DOHH2 (cell line): ENCODE data around the gene CDK6.

Experiments used
- H3F3A ChIP-seq: fragments of 200-600 bp; sonication (generic), shearing (Covaris generic); 2 replicates; pipeline ENCODE4 v1.6.0; 2016; ENCODE audit warnings: antibody characterized with exemption, mild to moderate bottlenecking; ENCODE audit not compliant: control insufficient read depth, insufficient read depth
- H3K27ac ChIP-seq: fragments of 200-600 bp; sonication (generic); 2 replicates; pipeline ENCODE4 v1.5.1; 2014; ENCODE audit warnings: low read depth, mild to moderate bottlenecking, low read length, moderate library complexity
- H3K27me3 ChIP-seq: fragments of 200-600 bp; sonication (generic); 2 replicates; pipeline ENCODE4 v1.6.1; 2014; ENCODE audit warnings: mild to moderate bottlenecking, low read length, mixed read lengths; ENCODE audit not compliant: control insufficient read depth
- H3K36me3 ChIP-seq: fragments of 200-600 bp; sonication (generic); 2 replicates; pipeline ENCODE4 v1.6.1; 2014; ENCODE audit warnings: mild to moderate bottlenecking, low read length, moderate library complexity, mixed read lengths; ENCODE audit not compliant: control insufficient read depth
- H3K4me1 ChIP-seq: fragments of 200-600 bp; sonication (generic); 2 replicates; pipeline ENCODE4 v1.6.1; 2014; ENCODE audit warnings: mild to moderate bottlenecking, low read length, mixed read lengths; ENCODE audit not compliant: control insufficient read depth
- H3K4me2 ChIP-seq: fragments of 200-600 bp; sonication (generic); 2 replicates; pipeline ENCODE4 v1.6.0; 2014; ENCODE audit warnings: mild to moderate bottlenecking, low read length, moderate library complexity
- H3K4me3 ChIP-seq: fragments of 200-600 bp; sonication (generic); 2 replicates; pipeline ENCODE4 v1.5.1; 2014; ENCODE audit warnings: mild to moderate bottlenecking, low read length, mixed read lengths
- H3K79me2 ChIP-seq: fragments of 200-600 bp; sonication (generic); 2 replicates; pipeline ENCODE4 v1.6.1; 2014; ENCODE audit warnings: mild to moderate bottlenecking, low read length, mixed read lengths; ENCODE audit not compliant: control insufficient read depth
- H3K9me2 ChIP-seq: fragments of 200-600 bp; sonication (generic); replicated peaks from 2 replicates; pipeline ENCODE4 v1.6.1; 2014; ENCODE audit warnings: mild to moderate bottlenecking, low read length, mixed read lengths; ENCODE audit not compliant: control insufficient read depth
- H3K9me3 ChIP-seq: fragments of 200-600 bp; sonication (generic); 2 replicates; pipeline ENCODE4 v1.6.1; 2014; ENCODE audit warnings: antibody characterized with exemption, low read length, mixed read lengths; ENCODE audit not compliant: control insufficient read depth, insufficient read depth
- H4K20me1 ChIP-seq: fragments of 200-600 bp; sonication (generic); 2 replicates; pipeline ENCODE4 v1.6.0; 2014; ENCODE audit warnings: low read depth, mild to moderate bottlenecking, antibody characterized with exemption, low read length, moderate library complexity; ENCODE audit not compliant: control insufficient read depth, insufficient read depth
- CTCF ChIP-seq: fragments of 200-600 bp; sonication (generic); IDR thresholded peaks from one replicate; pipeline ENCODE4 v1.5.1; 2014; ENCODE audit warnings: antibody characterized with exemption, mild to moderate bottlenecking, low read depth, low read length; ENCODE audit not compliant: poor library complexity, severe bottlenecking
- EZH2phosphoT487 ChIP-seq: fragments of 200-600 bp; sonication (generic); IDR thresholded peaks from 2 replicates; pipeline ENCODE4 v1.6.1; 2017; ENCODE audit warnings: borderline replicate concordance, mild to moderate bottlenecking, antibody characterized with exemption, low read length, moderate library complexity, mixed read lengths

The CDK6 gene

GRCh38 chr7:92723943-92724342 is 112.4 kb downstream of the CDK6 start:
- no peaks in the 10 kb centered on the region for H3F3A ChIP-seq
- no peak overlapping the region for H3K4me3 ChIP-seq
- peaks cover 7% of the 10 kb centered on the region for H3K4me1 ChIP-seq
- TF ChIP-seq CTCF = no peak
- no peak overlapping the region for H3K27ac ChIP-seq
- no peaks in the 10 kb centered on the region for H3K9me2 ChIP-seq
- no peak overlapping the region for H3K4me2 ChIP-seq
- H4K20me1 ChIP-seq = no peaks in the 10 kb centered on the region
- H3K27me3 ChIP-seq = no peaks in the 10 kb centered on the region
- peaks cover 58% of the 10 kb centered on the region for H3K36me3 ChIP-seq
- peaks cover 19% of the 10 kb centered on the region for H3K79me2 ChIP-seq
- no peaks in the 10 kb centered on the region for H3K9me3 ChIP-seq

- Histone ChIP-seq H3F3A (no peaks in the 10 kb centered on the region), H3K27me3 (no peaks in the 10 kb centered on the region), H3K4me3 (no peak overlapping the region), H3K9me2 (no peaks in the 10 kb centered on the region), H3K4me2 (no peak overlapping the region), H3K4me1 (peaks cover 12% of the 10 kb centered on the region), H3K79me2 (peaks cover 14% of the 10 kb centered on the region), H3K27ac (no peak overlapping the region), H3K36me3 (peaks cover 66% of the 10 kb centered on the region), H4K20me1 (no peaks in the 10 kb centered on the region), H3K9me3 (no peaks in the 10 kb centered on the region)
- TF ChIP-seq EZH2phosphoT487 (no peak), CTCF (no peak)
These were observed 113.2 kb downstream of the CDK6 start for GRCh38 chr7:92723205-92723604.

- Histone ChIP-seq H3K4me1 (peaks cover 15% of the 10 kb centered on the region), H3K36me3 (peaks cover 72% of the 10 kb centered on the region), H3K27ac (no peak overlapping the region), H3K9me2 (no peaks in the 10 kb centered on the region), H3F3A (no peaks in the 10 kb centered on the region), H3K4me3 (no peak overlapping the region), H3K79me2 (peaks cover 11% of the 10 kb centered on the region; the same call in 1 of the 2 replicates), H3K27me3 (no peaks in the 10 kb centered on the region), H4K20me1 (no peaks in the 10 kb centered on the region), H3K4me2 (no peak overlapping the region), H3K9me3 (no peaks in the 10 kb centered on the region)
- no peak for TF ChIP-seq EZH2phosphoT487
- no peak for TF ChIP-seq CTCF
These were observed 113.8 kb downstream of the CDK6 start for GRCh38 chr7:92722541-92722940.
